H9 (cell line): ENCODE data around the gene EFEMP1. TPM values are rescaled to one million over a fixed set of nuclear protein-coding genes. Genes with fewer than 3 reads are reported as not detected.

ENCODE experiments used
- DNase-seq: peaks from one replicate; pipeline ENCODE4 v3.0.0-alpha.2; 2017
- H2AFZ ChIP-seq: one replicate; pipeline ENCODE4 v1.6.1; 2013; ENCODE audit warnings: mild to moderate bottlenecking, low read length, control low read depth, moderate library complexity
- H2AK5ac ChIP-seq: 2 replicates; pipeline ENCODE4 v1.6.1; 2013; ENCODE audit warnings: low read length, control low read depth, mixed read lengths; ENCODE audit not compliant: insufficient read length
- H2BK120ac ChIP-seq: one replicate; pipeline ENCODE4 v1.6.1; 2013; ENCODE audit warnings: low read depth, mild to moderate bottlenecking, low read length, control low read depth, inconsistent platforms; ENCODE audit not compliant: poor library complexity, severe bottlenecking
- H2BK12ac ChIP-seq: 2 replicates; pipeline ENCODE4 v1.6.1; 2013; ENCODE audit warnings: low read length, control low read depth, mixed read lengths, low read depth; ENCODE audit not compliant: insufficient read length
- H2BK15ac ChIP-seq: 2 replicates; pipeline ENCODE4 v1.6.1; 2013; ENCODE audit warnings: low read depth, low read length, control low read depth
- H2BK20ac ChIP-seq: one replicate; pipeline ENCODE4 v1.6.1; 2013; ENCODE audit warnings: low read depth, mild to moderate bottlenecking, low read length, control low read depth, inconsistent platforms; ENCODE audit not compliant: poor library complexity, severe bottlenecking
- H2BK5ac ChIP-seq: 2 replicates; pipeline ENCODE4 v1.6.1; 2013; ENCODE audit warnings: low read length, control low read depth, mixed read lengths; ENCODE audit not compliant: insufficient read length
- H3K14ac ChIP-seq: 2 replicates; pipeline ENCODE4 v1.6.1; 2013; ENCODE audit warnings: low read length, control low read depth; ENCODE audit not compliant: insufficient read depth
- H3K18ac ChIP-seq: 2 replicates; pipeline ENCODE4 v1.6.1; 2013; ENCODE audit warnings: low read depth, mild to moderate bottlenecking, mixed read lengths, low read length, control low read depth; ENCODE audit not compliant: insufficient read length
- H3K23ac ChIP-seq: 2 replicates; pipeline ENCODE4 v1.6.1; 2013; ENCODE audit warnings: low read length, control low read depth, mixed read lengths, low read depth; ENCODE audit not compliant: insufficient read length
- H3K23me2 ChIP-seq: 2 replicates; pipeline ENCODE4 v1.6.1; 2013; ENCODE audit warnings: low read depth, mild to moderate bottlenecking, mixed read lengths, low read length, control low read depth; ENCODE audit not compliant: insufficient read length, poor library complexity, severe bottlenecking
- H3K27ac ChIP-seq: 2 replicates; pipeline ENCODE4 v1.5.1; 2013; ENCODE audit warnings: low read length, control low read depth, mixed read lengths, low read depth; ENCODE audit not compliant: insufficient read length
- H3K27me3 ChIP-seq: 2 replicates; pipeline ENCODE4 v1.6.1; 2013; ENCODE audit warnings: low read length, control low read depth, inconsistent platforms; ENCODE audit not compliant: insufficient read depth
- H3K4ac ChIP-seq: 2 replicates; pipeline ENCODE4 v1.6.1; 2013; ENCODE audit warnings: low read depth, mild to moderate bottlenecking, control low read depth, inconsistent platforms, low read length, moderate library complexity
- H3K4me1 ChIP-seq: 2 replicates; pipeline ENCODE4 v1.6.1; 2013; ENCODE audit warnings: low read length, control low read depth, inconsistent platforms; ENCODE audit not compliant: insufficient read depth
- H3K4me2 ChIP-seq: 2 replicates; pipeline ENCODE4 v1.6.1; 2013; ENCODE audit warnings: low read length, control low read depth, mixed read lengths; ENCODE audit not compliant: insufficient read length, insufficient read depth
- H3K56ac ChIP-seq: 2 replicates; pipeline ENCODE4 v1.6.1; 2013; ENCODE audit warnings: low read depth, mild to moderate bottlenecking, mixed read lengths, low read length, control low read depth; ENCODE audit not compliant: insufficient read length
- H3K79me1 ChIP-seq: 2 replicates; pipeline ENCODE4 v1.6.1; 2013; ENCODE audit warnings: low read depth, mild to moderate bottlenecking, moderate library complexity, low read length, control low read depth, inconsistent platforms; ENCODE audit not compliant: insufficient read depth, poor library complexity, severe bottlenecking
- H3K79me2 ChIP-seq: 2 replicates; pipeline ENCODE4 v1.6.1; 2013; ENCODE audit warnings: low read length, control low read depth, inconsistent platforms; ENCODE audit not compliant: insufficient read depth
- H3K9ac ChIP-seq: 2 replicates; pipeline ENCODE4 v1.6.1; 2013; ENCODE audit warnings: low read length, control low read depth, mixed read lengths; ENCODE audit not compliant: insufficient read length; ENCODE audit errors: extremely low read depth
- H3K9me3 ChIP-seq: one replicate; pipeline ENCODE4 v1.6.1; 2013; ENCODE audit warnings: low read depth, low read length, inconsistent platforms; ENCODE audit not compliant: control insufficient read depth
- H3T11ph ChIP-seq: one replicate; pipeline ENCODE4 v1.6.1; 2013; ENCODE audit warnings: mild to moderate bottlenecking, low read length, control low read depth, inconsistent platforms
- H4K20me1 ChIP-seq: one replicate; pipeline ENCODE4 v1.6.1; 2013; ENCODE audit not compliant: control insufficient read depth, insufficient read length, insufficient read depth
- H4K5ac ChIP-seq: 2 replicates; pipeline ENCODE4 v1.6.1; 2013; ENCODE audit warnings: low read depth, mild to moderate bottlenecking, mixed read lengths, low read length, control low read depth; ENCODE audit not compliant: insufficient read length
- H4K8ac ChIP-seq: replicated peaks from 2 replicates; pipeline ENCODE4 v1.6.1; 2013; ENCODE audit warnings: low read length, control low read depth, mixed read lengths, low read depth; ENCODE audit not compliant: insufficient read length
- H4K91ac ChIP-seq: 2 replicates; pipeline ENCODE4 v1.6.1; 2013; ENCODE audit warnings: low read depth, mild to moderate bottlenecking, moderate library complexity, mixed read lengths, low read length, control low read depth; ENCODE audit not compliant: insufficient read length
- H3K27ac Mint-ChIP-seq, 3 experiments: 2 replicates in 2 of 3; 3 replicates in 1 of 3; pipeline ENCODE4 v1.8.0; 2020 to 2021; ENCODE audit warnings: mixed read lengths in 3 of 3, mild to moderate bottlenecking in 1 of 3, moderate library complexity in 1 of 3
- H3K27me3 Mint-ChIP-seq: 2 replicates; pipeline ENCODE4 v1.8.0; 2021; ENCODE audit warnings: low read depth, mild to moderate bottlenecking, moderate library complexity, mixed read lengths
- H3K36me3 Mint-ChIP-seq, 3 experiments: 2 replicates in 2 of 3; 3 replicates in 1 of 3; pipeline ENCODE4 v1.8.0; 2020 to 2021; ENCODE audit warnings: low read depth in 3 of 3, mixed read lengths in 3 of 3; ENCODE audit not compliant: insufficient read depth in 1 of 3
- H3K4me1 Mint-ChIP-seq, 2 experiments: 2 replicates each; pipeline ENCODE4 v1.8.0; 2020; ENCODE audit warnings: mixed read lengths in 2 of 2
- H3K4me3 Mint-ChIP-seq, 2 experiments: 2 replicates in 1 of 2; 3 replicates in 1 of 2; pipeline ENCODE4 v1.8.0; 2020 to 2021; ENCODE audit warnings: mild to moderate bottlenecking in 2 of 2, mixed read lengths in 2 of 2, moderate library complexity in 1 of 2
- H3K9me3 Mint-ChIP-seq, 2 experiments: 2 replicates in 1 of 2; 3 replicates in 1 of 2; pipeline ENCODE4 v1.8.0; 2020; ENCODE audit warnings: mild to moderate bottlenecking in 2 of 2, mixed read lengths in 2 of 2, moderate library complexity in 1 of 2
- CTCF ChIP-seq: fragments of 200-600 bp; sonication (generic); conservative IDR thresholded peaks from 3 replicates; pipeline ENCODE4 v1.8.0; 2021; ENCODE audit warnings: antibody characterized with exemption, mild to moderate bottlenecking
- WGBS: extraction: QIAGEN DNeasy Blood & Tissue Kit; methylation state at CpG from one replicate; pipeline ENCODE4 v1.1.7; 2013; ENCODE audit warnings: missing lambda C conversion rate, low lambda C conversion rate, mixed read lengths; ENCODE audit not compliant: insufficient read length; ENCODE audit errors: extremely low coverage; 5-methylcytosine and 5-hydroxymethylcytosine counted together
- total RNA-seq: library from RNA; stranded (reverse); gene quantifications from 2 replicates; pipeline ENCODE4 v1.2.1, GENCODE V29; 2021

EFEMP1 gene
- total RNA-seq, 1 experiment from 2014 or later: 3.5 TPM

GRCh38 chr2:55857766-55858165 lies 65.8 kb downstream of the EFEMP1 start:
- Histone ChIP-seq H2AK5ac (no peak overlapping the region), H3K18ac (no peak overlapping the region), H3K23me2 (no peaks in the 10 kb centered on the region), H2AFZ (no peak overlapping the region), H3K14ac (no peak overlapping the region), H2BK5ac (no peak overlapping the region), H3K79me1 (no peaks in the 10 kb centered on the region), H2BK12ac (no peak overlapping the region), H2BK15ac (no peak overlapping the region), H3K9ac (no peak overlapping the region), H4K20me1 (no peaks in the 10 kb centered on the region), H3K27ac (no peak overlapping the region), H3T11ph (no peak overlapping the region), H3K56ac (no peak overlapping the region), H3K79me2 (no peaks in the 10 kb centered on the region), H3K27me3 (no peaks in the 10 kb centered on the region), H4K8ac (no peak overlapping the region), H4K91ac (no peak overlapping the region), H2BK20ac (no peak overlapping the region), H2BK120ac (no peak overlapping the region), H3K4ac (no peak overlapping the region), H3K4me1 (no peaks in the 10 kb centered on the region), H3K4me2 (no peak overlapping the region), H4K5ac (no peak overlapping the region), H3K9me3 (no peaks in the 10 kb centered on the region), H3K23ac (no peak overlapping the region)
- H3K9me3 Mint-ChIP-seq: no peaks in the 10 kb centered on the region
- DNase-seq: no peak
- WGBS: no CpG with 5 or more reads among the region's 2 CpGs
- H3K36me3 Mint-ChIP-seq: no peaks in the 10 kb centered on the region; a peak in 1 of 7 replicates
- no peak overlapping the region for H3K4me3 Mint-ChIP-seq
- TF ChIP-seq CTCF: no peak
- no peak overlapping the region; a peak in 1 of 7 replicates for H3K27ac Mint-ChIP-seq
- peaks cover 0 to 2% of the 10 kb centered on the region in 2 experiments; a peak in 1 of 4 replicates for H3K4me1 Mint-ChIP-seq
- no peaks in the 10 kb centered on the region for H3K27me3 Mint-ChIP-seq
